H9 (cell line): Measurements from ENCODE around the gene DIS3L2. TPM values are rescaled to one million over a fixed set of nuclear protein-coding genes. Genes with fewer than 3 reads are reported as not detected.

Experiments used
- DNase-seq: peaks from one replicate; pipeline ENCODE4 v3.0.0-alpha.2; 2017
- H2AFZ ChIP-seq: one replicate; pipeline ENCODE4 v1.6.1; 2013; ENCODE audit warnings: mild to moderate bottlenecking, low read length, control low read depth, moderate library complexity
- H2AK5ac ChIP-seq: 2 replicates; pipeline ENCODE4 v1.6.1; 2013; ENCODE audit warnings: low read length, control low read depth, mixed read lengths; ENCODE audit not compliant: insufficient read length
- H2BK120ac ChIP-seq: one replicate; pipeline ENCODE4 v1.6.1; 2013; ENCODE audit warnings: low read depth, mild to moderate bottlenecking, low read length, control low read depth, inconsistent platforms; ENCODE audit not compliant: poor library complexity, severe bottlenecking
- H2BK12ac ChIP-seq: 2 replicates; pipeline ENCODE4 v1.6.1; 2013; ENCODE audit warnings: low read length, control low read depth, mixed read lengths, low read depth; ENCODE audit not compliant: insufficient read length
- H2BK15ac ChIP-seq: 2 replicates; pipeline ENCODE4 v1.6.1; 2013; ENCODE audit warnings: low read depth, low read length, control low read depth
- H2BK20ac ChIP-seq: one replicate; pipeline ENCODE4 v1.6.1; 2013; ENCODE audit warnings: low read depth, mild to moderate bottlenecking, low read length, control low read depth, inconsistent platforms; ENCODE audit not compliant: poor library complexity, severe bottlenecking
- H2BK5ac ChIP-seq: 2 replicates; pipeline ENCODE4 v1.6.1; 2013; ENCODE audit warnings: low read length, control low read depth, mixed read lengths; ENCODE audit not compliant: insufficient read length
- H3K14ac ChIP-seq: 2 replicates; pipeline ENCODE4 v1.6.1; 2013; ENCODE audit warnings: low read length, control low read depth; ENCODE audit not compliant: insufficient read depth
- H3K18ac ChIP-seq: 2 replicates; pipeline ENCODE4 v1.6.1; 2013; ENCODE audit warnings: low read depth, mild to moderate bottlenecking, mixed read lengths, low read length, control low read depth; ENCODE audit not compliant: insufficient read length
- H3K23ac ChIP-seq: 2 replicates; pipeline ENCODE4 v1.6.1; 2013; ENCODE audit warnings: low read length, control low read depth, mixed read lengths, low read depth; ENCODE audit not compliant: insufficient read length
- H3K23me2 ChIP-seq: 2 replicates; pipeline ENCODE4 v1.6.1; 2013; ENCODE audit warnings: low read depth, mild to moderate bottlenecking, mixed read lengths, low read length, control low read depth; ENCODE audit not compliant: insufficient read length, poor library complexity, severe bottlenecking
- H3K27ac ChIP-seq: 2 replicates; pipeline ENCODE4 v1.5.1; 2013; ENCODE audit warnings: low read length, control low read depth, mixed read lengths, low read depth; ENCODE audit not compliant: insufficient read length
- H3K27me3 ChIP-seq: 2 replicates; pipeline ENCODE4 v1.6.1; 2013; ENCODE audit warnings: low read length, control low read depth, inconsistent platforms; ENCODE audit not compliant: insufficient read depth
- H3K4ac ChIP-seq: 2 replicates; pipeline ENCODE4 v1.6.1; 2013; ENCODE audit warnings: low read depth, mild to moderate bottlenecking, control low read depth, inconsistent platforms, low read length, moderate library complexity
- H3K4me1 ChIP-seq: 2 replicates; pipeline ENCODE4 v1.6.1; 2013; ENCODE audit warnings: low read length, control low read depth, inconsistent platforms; ENCODE audit not compliant: insufficient read depth
- H3K4me2 ChIP-seq: 2 replicates; pipeline ENCODE4 v1.6.1; 2013; ENCODE audit warnings: low read length, control low read depth, mixed read lengths; ENCODE audit not compliant: insufficient read length, insufficient read depth
- H3K56ac ChIP-seq: 2 replicates; pipeline ENCODE4 v1.6.1; 2013; ENCODE audit warnings: low read depth, mild to moderate bottlenecking, mixed read lengths, low read length, control low read depth; ENCODE audit not compliant: insufficient read length
- H3K79me1 ChIP-seq: 2 replicates; pipeline ENCODE4 v1.6.1; 2013; ENCODE audit warnings: low read depth, mild to moderate bottlenecking, moderate library complexity, low read length, control low read depth, inconsistent platforms; ENCODE audit not compliant: insufficient read depth, poor library complexity, severe bottlenecking
- H3K79me2 ChIP-seq: 2 replicates; pipeline ENCODE4 v1.6.1; 2013; ENCODE audit warnings: low read length, control low read depth, inconsistent platforms; ENCODE audit not compliant: insufficient read depth
- H3K9ac ChIP-seq: 2 replicates; pipeline ENCODE4 v1.6.1; 2013; ENCODE audit warnings: low read length, control low read depth, mixed read lengths; ENCODE audit not compliant: insufficient read length; ENCODE audit errors: extremely low read depth
- H3K9me3 ChIP-seq: one replicate; pipeline ENCODE4 v1.6.1; 2013; ENCODE audit warnings: low read depth, low read length, inconsistent platforms; ENCODE audit not compliant: control insufficient read depth
- H3T11ph ChIP-seq: one replicate; pipeline ENCODE4 v1.6.1; 2013; ENCODE audit warnings: mild to moderate bottlenecking, low read length, control low read depth, inconsistent platforms
- H4K20me1 ChIP-seq: one replicate; pipeline ENCODE4 v1.6.1; 2013; ENCODE audit not compliant: control insufficient read depth, insufficient read length, insufficient read depth
- H4K5ac ChIP-seq: 2 replicates; pipeline ENCODE4 v1.6.1; 2013; ENCODE audit warnings: low read depth, mild to moderate bottlenecking, mixed read lengths, low read length, control low read depth; ENCODE audit not compliant: insufficient read length
- H4K8ac ChIP-seq: replicated peaks from 2 replicates; pipeline ENCODE4 v1.6.1; 2013; ENCODE audit warnings: low read length, control low read depth, mixed read lengths, low read depth; ENCODE audit not compliant: insufficient read length
- H4K91ac ChIP-seq: 2 replicates; pipeline ENCODE4 v1.6.1; 2013; ENCODE audit warnings: low read depth, mild to moderate bottlenecking, moderate library complexity, mixed read lengths, low read length, control low read depth; ENCODE audit not compliant: insufficient read length
- H3K27ac Mint-ChIP-seq, 3 experiments: 2 replicates in 2 of 3; 3 replicates in 1 of 3; pipeline ENCODE4 v1.8.0; 2020 to 2021; ENCODE audit warnings: mixed read lengths in 3 of 3, mild to moderate bottlenecking in 1 of 3, moderate library complexity in 1 of 3
- H3K27me3 Mint-ChIP-seq: 2 replicates; pipeline ENCODE4 v1.8.0; 2021; ENCODE audit warnings: low read depth, mild to moderate bottlenecking, moderate library complexity, mixed read lengths
- H3K36me3 Mint-ChIP-seq, 3 experiments: 2 replicates in 2 of 3; 3 replicates in 1 of 3; pipeline ENCODE4 v1.8.0; 2020 to 2021; ENCODE audit warnings: low read depth in 3 of 3, mixed read lengths in 3 of 3; ENCODE audit not compliant: insufficient read depth in 1 of 3
- H3K4me1 Mint-ChIP-seq, 2 experiments: 2 replicates each; pipeline ENCODE4 v1.8.0; 2020; ENCODE audit warnings: mixed read lengths in 2 of 2
- H3K4me3 Mint-ChIP-seq, 2 experiments: 2 replicates in 1 of 2; 3 replicates in 1 of 2; pipeline ENCODE4 v1.8.0; 2020 to 2021; ENCODE audit warnings: mild to moderate bottlenecking in 2 of 2, mixed read lengths in 2 of 2, moderate library complexity in 1 of 2
- H3K9me3 Mint-ChIP-seq, 2 experiments: 2 replicates in 1 of 2; 3 replicates in 1 of 2; pipeline ENCODE4 v1.8.0; 2020; ENCODE audit warnings: mild to moderate bottlenecking in 2 of 2, mixed read lengths in 2 of 2, moderate library complexity in 1 of 2
- WGBS: extraction: QIAGEN DNeasy Blood & Tissue Kit; methylation state at CpG from one replicate; pipeline ENCODE4 v1.1.7; 2013; ENCODE audit warnings: missing lambda C conversion rate, low lambda C conversion rate, mixed read lengths; ENCODE audit not compliant: insufficient read length; ENCODE audit errors: extremely low coverage; 5-methylcytosine and 5-hydroxymethylcytosine counted together
- total RNA-seq: library from RNA; stranded (reverse); gene quantifications from 2 replicates; pipeline ENCODE4 v1.2.1, GENCODE V29; 2021
- TF ChIP-seq, protein P1 (sequence below): fragments of 200-600 bp; sonication (generic); conservative IDR thresholded peaks from 3 replicates; pipeline ENCODE4 v1.8.0; 2021; ENCODE audit warnings: antibody characterized with exemption, mild to moderate bottlenecking

The DIS3L2 gene
- total RNA-seq, 1 experiment from 2014 or later: 28.1 TPM

DNA sequence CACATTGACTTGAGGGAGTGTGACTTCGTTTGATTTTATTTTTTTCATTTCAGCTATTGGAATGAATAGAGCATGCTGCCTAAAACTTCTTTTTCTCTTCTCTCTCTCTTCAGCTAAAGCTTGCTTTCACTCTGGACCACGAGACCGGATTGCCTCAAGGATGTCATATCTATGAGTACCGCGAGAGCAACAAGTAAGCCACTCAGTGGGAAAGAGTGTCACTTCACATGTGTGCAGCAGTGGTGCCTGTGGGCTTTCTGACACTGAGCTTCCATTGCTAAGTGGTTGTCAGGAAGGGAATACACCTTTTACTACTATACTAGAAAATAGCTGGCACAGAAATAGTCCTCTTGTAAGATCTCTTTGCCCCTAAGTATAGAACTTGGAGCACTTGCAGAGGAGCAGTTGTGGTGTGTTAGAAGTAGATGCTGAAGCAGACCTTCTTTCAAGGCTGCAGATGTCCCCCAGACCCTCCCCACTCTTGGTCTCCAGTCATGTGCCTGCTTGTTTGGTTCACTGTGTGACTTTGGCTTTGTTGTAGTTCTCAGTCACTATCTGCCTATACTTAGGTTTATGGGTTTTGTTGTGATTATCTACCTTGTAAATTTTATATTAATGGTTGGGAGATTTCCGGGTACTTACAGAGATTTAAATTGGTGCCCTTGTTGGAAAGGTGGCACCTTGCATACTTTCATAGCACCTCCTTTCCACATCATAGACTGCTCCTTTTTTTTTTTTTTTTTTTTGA, 338.6 kb downstream of the DIS3L2 start:
- no peak overlapping the region for H3K4me3 Mint-ChIP-seq
- no peak overlapping the region for H3K4ac ChIP-seq
- no peaks in the 10 kb centered on the region for H3K4me1 Mint-ChIP-seq
- H3K56ac ChIP-seq: no peak overlapping the region
- H3K27me3 ChIP-seq: no peaks in the 10 kb centered on the region
- H3K9me3 ChIP-seq: no peaks in the 10 kb centered on the region
- H3K9me3 Mint-ChIP-seq: no peaks in the 10 kb centered on the region
- H3K79me2 ChIP-seq: no peaks in the 10 kb centered on the region
- H2BK12ac ChIP-seq: no peak overlapping the region
- no peak overlapping the region for H2BK120ac ChIP-seq
- no peak overlapping the region for H3K9ac ChIP-seq
- H2BK15ac ChIP-seq: no peak overlapping the region
- no CpG with 5 or more reads among the region's 6 CpGs for WGBS
- no peak overlapping the region for H4K5ac ChIP-seq
- H2AK5ac ChIP-seq: no peak overlapping the region
- no peak overlapping the region for H2AFZ ChIP-seq
- H2BK5ac ChIP-seq: no peak overlapping the region
- H3K27ac ChIP-seq: no peak overlapping the region
- no peak overlapping the region for H3K23ac ChIP-seq
- no peak overlapping the region for H4K91ac ChIP-seq
- H3K4me2 ChIP-seq: no peak overlapping the region
- no peaks in the 10 kb centered on the region for H3K23me2 ChIP-seq
- no peak overlapping the region for H3K18ac ChIP-seq
- no peak overlapping the region for H3T11ph ChIP-seq
- H3K4me1 ChIP-seq: no peaks in the 10 kb centered on the region
- H3K36me3 Mint-ChIP-seq: no peaks in the 10 kb centered on the region
- H2BK20ac ChIP-seq: no peak overlapping the region
- TF ChIP-seq, protein P1, sequence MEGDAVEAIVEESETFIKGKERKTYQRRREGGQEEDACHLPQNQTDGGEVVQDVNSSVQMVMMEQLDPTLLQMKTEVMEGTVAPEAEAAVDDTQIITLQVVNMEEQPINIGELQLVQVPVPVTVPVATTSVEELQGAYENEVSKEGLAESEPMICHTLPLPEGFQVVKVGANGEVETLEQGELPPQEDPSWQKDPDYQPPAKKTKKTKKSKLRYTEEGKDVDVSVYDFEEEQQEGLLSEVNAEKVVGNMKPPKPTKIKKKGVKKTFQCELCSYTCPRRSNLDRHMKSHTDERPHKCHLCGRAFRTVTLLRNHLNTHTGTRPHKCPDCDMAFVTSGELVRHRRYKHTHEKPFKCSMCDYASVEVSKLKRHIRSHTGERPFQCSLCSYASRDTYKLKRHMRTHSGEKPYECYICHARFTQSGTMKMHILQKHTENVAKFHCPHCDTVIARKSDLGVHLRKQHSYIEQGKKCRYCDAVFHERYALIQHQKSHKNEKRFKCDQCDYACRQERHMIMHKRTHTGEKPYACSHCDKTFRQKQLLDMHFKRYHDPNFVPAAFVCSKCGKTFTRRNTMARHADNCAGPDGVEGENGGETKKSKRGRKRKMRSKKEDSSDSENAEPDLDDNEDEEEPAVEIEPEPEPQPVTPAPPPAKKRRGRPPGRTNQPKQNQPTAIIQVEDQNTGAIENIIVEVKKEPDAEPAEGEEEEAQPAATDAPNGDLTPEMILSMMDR: no peak
- DNase-seq: no peak
- no peaks in the 10 kb centered on the region for H3K79me1 ChIP-seq
- H3K27me3 Mint-ChIP-seq: 0 out of 2 replicates have a peak, but pooled peaks cover 2% of the 10 kb centered on the region
- H4K8ac ChIP-seq: no peak overlapping the region
- H3K27ac Mint-ChIP-seq: no peak overlapping the region
- H3K14ac ChIP-seq: no peak overlapping the region
- no peaks in the 10 kb centered on the region for H4K20me1 ChIP-seq
